Liver (tissue), 9 donors: ENCODE results near the gene SNX19. TPM values are rescaled to one million over a fixed set of nuclear protein-coding genes. Genes with fewer than 3 reads are reported as not detected.

Experiments
- DNase-seq: peaks from one replicate; pipeline ENCODE4 v3.0.0-alpha.2; 2017; ENCODE audit warnings: low spot score
- H3K27ac ChIP-seq, 2 donors: one replicate each; pipeline ENCODE4 v1.7.0; 2013; ENCODE audit warnings: inconsistent platforms in 2 of 2, low read length in 2 of 2, control low read depth in 1 of 2, low read depth in 1 of 2, mild to moderate bottlenecking in 1 of 2
- H3K27me3 ChIP-seq, 4 donors: one replicate each; pipeline versions ENCODE4 v1.6.1 to v1.7.0; 2013; ENCODE audit warnings: low read length in 3 of 4, inconsistent platforms in 1 of 4, mild to moderate bottlenecking in 1 of 4, moderate library complexity in 1 of 4; ENCODE audit not compliant: control insufficient read depth in 4 of 4, insufficient read depth in 4 of 4
- H3K36me3 ChIP-seq, 4 donors: one replicate each; pipeline versions ENCODE4 v1.6.1 to v1.7.0; 2013; ENCODE audit warnings: low read length in 3 of 4, mild to moderate bottlenecking in 3 of 4, low read depth in 1 of 4, moderate library complexity in 1 of 4; ENCODE audit not compliant: control insufficient read depth in 4 of 4, insufficient read depth in 3 of 4
- H3K4me1 ChIP-seq, 4 donors: one replicate each; pipeline versions ENCODE4 v1.6.1 to v1.7.0; 2013; ENCODE audit warnings: low read length in 3 of 4, mild to moderate bottlenecking in 3 of 4, moderate library complexity in 1 of 4; ENCODE audit not compliant: control insufficient read depth in 4 of 4, insufficient read depth in 4 of 4
- H3K4me3 ChIP-seq, 3 donors: one replicate each; pipeline versions ENCODE4 v1.6.1 to v1.7.0; 2013; ENCODE audit warnings: low read length in 3 of 3, control low read depth in 1 of 3, low read depth in 1 of 3, mild to moderate bottlenecking in 1 of 3
- H3K9ac ChIP-seq, 2 donors: one replicate each; pipeline ENCODE4 v1.7.0; 2013; ENCODE audit warnings: low read length in 2 of 2, mild to moderate bottlenecking in 2 of 2, moderate library complexity in 2 of 2, control low read depth in 1 of 2, low read depth in 1 of 2
- H3K9me3 ChIP-seq, 4 donors: one replicate each; pipeline versions ENCODE4 v1.6.1 to v1.7.0; 2013; ENCODE audit warnings: low read length in 3 of 4; ENCODE audit not compliant: control insufficient read depth in 4 of 4
- ATF3 ChIP-seq: IDR thresholded peaks from 2 replicates; pipeline ENCODE4 v1.6.1; 2016; ENCODE audit warnings: antibody characterized with exemption
- CTCF ChIP-seq: fragments of 150-350 bp; IDR thresholded peaks from 2 replicates; pipeline ENCODE4 v1.5.1; 2017; ENCODE audit warnings: improper control_type of control experiment, low read depth, low read length; ENCODE audit not compliant: missing input control
- EGR1 ChIP-seq, 2 donors: IDR thresholded peaks; 2 replicates each; pipeline ENCODE4 v1.6.1; 2016 to 2018; ENCODE audit warnings: antibody characterized with exemption in 2 of 2, low read depth in 2 of 2
- FOXA1 ChIP-seq: IDR thresholded peaks from 2 replicates; pipeline ENCODE4 v1.6.1; 2016; ENCODE audit warnings: antibody characterized with exemption
- FOXA2 ChIP-seq: IDR thresholded peaks from 2 replicates; pipeline ENCODE4 v1.6.1; 2016; ENCODE audit warnings: antibody characterized with exemption
- GABPA ChIP-seq, 2 donors: IDR thresholded peaks in 1 of 2; conservative IDR thresholded peaks in 1 of 2; 2 replicates each; pipeline ENCODE4 v1.6.1; 2016; ENCODE audit warnings: antibody characterized with exemption in 2 of 2, mild to moderate bottlenecking in 1 of 2, moderate library complexity in 1 of 2
- HNF4A ChIP-seq, 2 donors: conservative IDR thresholded peaks; 2 replicates each; pipeline ENCODE4 v1.6.1; 2016; ENCODE audit warnings: antibody characterized with exemption in 2 of 2, mild to moderate bottlenecking in 2 of 2
- HNF4G ChIP-seq: IDR thresholded peaks from 2 replicates; pipeline ENCODE4 v1.6.1; 2016; ENCODE audit warnings: antibody characterized with exemption
- JUND ChIP-seq, 2 donors: IDR thresholded peaks; 2 replicates each; pipeline ENCODE4 v1.6.1; 2016; ENCODE audit warnings: antibody characterized with exemption in 2 of 2
- MAX ChIP-seq: IDR thresholded peaks from 2 replicates; pipeline ENCODE4 v1.6.1; 2016; ENCODE audit warnings: antibody characterized with exemption
- NR2F2 ChIP-seq: IDR thresholded peaks from 2 replicates; pipeline ENCODE4 v1.6.1; 2016; ENCODE audit warnings: antibody characterized with exemption
- RAD21 ChIP-seq, 2 donors: IDR thresholded peaks; 2 replicates each; pipeline ENCODE4 v1.6.1; 2016; ENCODE audit warnings: antibody characterized with exemption in 2 of 2, mild to moderate bottlenecking in 2 of 2
- REST ChIP-seq: IDR thresholded peaks from 2 replicates; pipeline ENCODE4 v1.6.1; 2016; ENCODE audit warnings: antibody characterized with exemption, mild to moderate bottlenecking
- RXRA ChIP-seq, 2 donors: IDR thresholded peaks; 2 replicates each; pipeline ENCODE4 v1.6.1; 2017 to 2018; ENCODE audit warnings: antibody characterized with exemption in 2 of 2, mild to moderate bottlenecking in 1 of 2
- SP1 ChIP-seq: IDR thresholded peaks from 2 replicates; pipeline ENCODE4 v1.6.1; 2018; ENCODE audit warnings: antibody characterized with exemption, mild to moderate bottlenecking
- TAF1 ChIP-seq: conservative IDR thresholded peaks from 2 replicates; pipeline ENCODE4 v1.6.1; 2016; ENCODE audit warnings: antibody characterized with exemption, mild to moderate bottlenecking
- YY1 ChIP-seq: IDR thresholded peaks from 2 replicates; pipeline ENCODE4 v1.6.1; 2016; ENCODE audit warnings: antibody characterized with exemption, mild to moderate bottlenecking
- ZBTB33 ChIP-seq: IDR thresholded peaks from 2 replicates; pipeline ENCODE4 v1.6.1; 2016; ENCODE audit warnings: antibody characterized with exemption
- WGBS: extraction: QIAGEN DNeasy Blood & Tissue Kit; methylation state at CpG from one replicate; pipeline ENCODE4 v1.1.7; 2013; 5-methylcytosine and 5-hydroxymethylcytosine counted together
- polyA plus RNA-seq, 2 donors: library from polyadenylated mRNA; stranded (reverse) in 1 of 2; unstranded in 1 of 2; fragments of 200-250 nt in 1 of 2; fragments of >200 nt in 1 of 2; fragmentation: Nextera tagmentation in 1 of 2; extraction: Ambion mirVana in 1 of 2; gene quantifications; one replicate each; pipeline versions ENCODE4 v1.2.1 to v1.2.3, GENCODE V29; 2013 to 2015
- total RNA-seq, 2 donors: library from RNA; depleted of rRNA; stranded (reverse); fragments of >200 nt; gene quantifications; one replicate each; pipeline ENCODE4 v1.2.3, GENCODE V29; 2014
- donor health status: healthy.
- donor health status: healthy.
- donor health status: healthy.
- donor health status: healthy.
- donor health status: healthy.

SNX19 gene
- total and polyA plus RNA-seq, 4 donors, result 16.5 to 94.5 (median 32.7) TPM

- no peak overlapping the region for H3K4me3 ChIP-seq
- no peaks in the 10 kb centered on the region for H3K27me3 ChIP-seq
- H3K9me3 ChIP-seq, result no peaks in the 10 kb centered on the region
- TF ChIP-seq ATF3 (no peak), YY1 (no peak), FOXA2 (no peak), JUND (IDR thresholded peaks at IDR 0.05) (no peak), TAF1 (no peak), CTCF (no peak), ZBTB33 (no peak), RXRA (IDR thresholded peaks at IDR 0.05) (no peak), SP1 (no peak), REST (no peak), RAD21 (IDR thresholded peaks at IDR 0.05) (no peak), GABPA (IDR thresholded peaks at IDR 0.05 in 1 of 2, conservative IDR thresholded peaks at IDR 0.05 in 1 of 2) (no peak), HNF4A (conservative IDR thresholded peaks at IDR 0.05) (no peak), FOXA1 (no peak), NR2F2 (no peak), MAX (no peak), EGR1 (IDR thresholded peaks at IDR 0.05; ENCODE audit: low read depth in 2 of 2) (no peak)
- H3K4me1 ChIP-seq, result no peaks in the 10 kb centered on the region
- H3K36me3 ChIP-seq, result no peaks in the 10 kb centered on the region
- WGBS, result 78% methylated on average over 9 of the region's 9 CpGs
- no peak overlapping the region for H3K9ac ChIP-seq
- no peak for DNase-seq
- no peak overlapping the region for H3K27ac ChIP-seq
Observed at GRCh38 chr11:130831976-130832375, 84.3 kb downstream of the SNX19 start.

- DNase-seq, result no peak
- WGBS, result 53% methylated on average over 7 of the region's 7 CpGs
- TF ChIP-seq CTCF (no peak), HNF4G (no peak), JUND (IDR thresholded peaks at IDR 0.05) (no peak), FOXA2 (no peak), RAD21 (IDR thresholded peaks at IDR 0.05) (no peak), EGR1 (IDR thresholded peaks at IDR 0.05; ENCODE audit: low read depth in 2 of 2) (no peak), MAX (no peak), SP1 (no peak), RXRA (IDR thresholded peaks at IDR 0.05) (no peak), ATF3 (no peak), ZBTB33 (no peak)
Observed at GRCh38 chr11:130831506-130831905, 84.8 kb downstream of the SNX19 start.

More at GRCh38 chr11:130831506-130831905, 84.8 kb downstream of the SNX19 start:
- Histone ChIP-seq H3K27me3 (no peaks in the 10 kb centered on the region), H3K27ac (no peak overlapping the region), H3K36me3 (no peaks in the 10 kb centered on the region), H3K4me1 (no peaks in the 10 kb centered on the region), H3K9ac (no peak overlapping the region), H3K4me3 (no peak overlapping the region), H3K9me3 (no peaks in the 10 kb centered on the region)
